Choroid plexus epithelial cell (primary cell): ENCODE results near the gene CELF4.

Source experiments
- DNase-seq: peaks from one replicate; pipeline ENCODE4 v3.0.0-alpha.2; 2010; ENCODE audit warnings: low read depth
- H3K4me3 ChIP-seq: 2 replicates; pipeline ENCODE4 v1.5.1; 2011; ENCODE audit warnings: low read depth, mild to moderate bottlenecking, control low read depth, low read length, moderate library complexity
- TF ChIP-seq, protein P1 (sequence below): conservative IDR thresholded peaks from 2 replicates; pipeline ENCODE4 v1.5.1; 2011; ENCODE audit warnings: low read depth, mild to moderate bottlenecking, control low read depth, inconsistent platforms, low read length, moderate library complexity

CELF4 gene

GRCh38 chr18:37584952-37585695 is 19.5 kb upstream of the CELF4 start:
- no peak overlapping the region for H3K4me3 ChIP-seq
- TF ChIP-seq, protein P1, sequence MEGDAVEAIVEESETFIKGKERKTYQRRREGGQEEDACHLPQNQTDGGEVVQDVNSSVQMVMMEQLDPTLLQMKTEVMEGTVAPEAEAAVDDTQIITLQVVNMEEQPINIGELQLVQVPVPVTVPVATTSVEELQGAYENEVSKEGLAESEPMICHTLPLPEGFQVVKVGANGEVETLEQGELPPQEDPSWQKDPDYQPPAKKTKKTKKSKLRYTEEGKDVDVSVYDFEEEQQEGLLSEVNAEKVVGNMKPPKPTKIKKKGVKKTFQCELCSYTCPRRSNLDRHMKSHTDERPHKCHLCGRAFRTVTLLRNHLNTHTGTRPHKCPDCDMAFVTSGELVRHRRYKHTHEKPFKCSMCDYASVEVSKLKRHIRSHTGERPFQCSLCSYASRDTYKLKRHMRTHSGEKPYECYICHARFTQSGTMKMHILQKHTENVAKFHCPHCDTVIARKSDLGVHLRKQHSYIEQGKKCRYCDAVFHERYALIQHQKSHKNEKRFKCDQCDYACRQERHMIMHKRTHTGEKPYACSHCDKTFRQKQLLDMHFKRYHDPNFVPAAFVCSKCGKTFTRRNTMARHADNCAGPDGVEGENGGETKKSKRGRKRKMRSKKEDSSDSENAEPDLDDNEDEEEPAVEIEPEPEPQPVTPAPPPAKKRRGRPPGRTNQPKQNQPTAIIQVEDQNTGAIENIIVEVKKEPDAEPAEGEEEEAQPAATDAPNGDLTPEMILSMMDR = no peak
- no peak for DNase-seq

GRCh38 chr18:37584217-37584616 is 18.6 kb upstream of the CELF4 start:
- TF ChIP-seq, protein P1 = no peak
- no peak for DNase-seq
- no peak overlapping the region for H3K4me3 ChIP-seq

DNA sequence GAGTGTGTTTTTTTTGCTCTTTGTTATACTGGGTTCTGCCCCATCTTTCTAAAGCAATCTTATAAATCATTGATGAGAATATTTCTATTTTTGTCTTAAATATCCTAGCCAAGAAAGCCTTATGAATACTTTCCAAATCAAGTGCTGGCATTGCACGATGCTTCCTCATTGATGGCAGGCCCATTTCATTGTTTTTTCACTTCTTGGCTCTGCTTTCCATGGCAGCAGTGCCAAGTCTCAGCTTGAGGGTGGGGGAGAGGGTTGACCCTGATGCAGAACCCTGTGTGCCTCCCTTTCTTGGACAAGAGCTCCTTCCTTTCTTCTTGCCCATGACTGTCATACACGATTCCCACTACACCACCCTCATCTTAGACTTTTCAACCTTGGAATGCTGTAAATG is 16.7 kb upstream of the CELF4 start:
- no peak overlapping the region for H3K4me3 ChIP-seq
- TF ChIP-seq, protein P1 = no peak
- no peak for DNase-seq

- DNase-seq = peak; percentile 46
- TF ChIP-seq, protein P1 = peak; percentile 47
- H3K4me3 ChIP-seq = no peak overlapping the region
Measured at GRCh38 chr18:37578886-37579513, 13.4 kb upstream of the CELF4 start.

- no peak overlapping the region for H3K4me3 ChIP-seq
- DNase-seq = no peak
- TF ChIP-seq, protein P1 = no peak
Measured at GRCh38 chr18:37578182-37578678, 12.6 kb upstream of the CELF4 start.

GRCh38 chr18:37577051-37577611 is 11.5 kb upstream of the CELF4 start:
- TF ChIP-seq, protein P1 = no peak
- H3K4me3 ChIP-seq = no peak overlapping the region
- DNase-seq = no peak
